Upper lobe of right lung (tissue), 1 donor: ENCODE data around the gene SLC12A6. TPM values are rescaled to one million over a fixed set of nuclear protein-coding genes. Genes with fewer than 3 reads are reported as not detected.

Experiments
- ATAC-seq: fragments of 200-7000 bp; cut with Tn5 transposase; one replicate; pipeline ENCODE4 v1.9.1; 2020; ENCODE audit warnings: mild to moderate bottlenecking, moderate library complexity
- DNase-seq: peaks from one replicate; pipeline ENCODE4 v3.0.0-alpha.2; 2020
- H3K27ac ChIP-seq: fragments of 200-600 bp; one replicate; pipeline ENCODE4 v1.8.0; 2022
- H3K27me3 ChIP-seq: fragments of 200-600 bp; one replicate; pipeline ENCODE4 v1.8.0; 2022; ENCODE audit warnings: mild to moderate bottlenecking
- H3K36me3 ChIP-seq: fragments of 200-600 bp; one replicate; pipeline ENCODE4 v1.8.0; 2022
- H3K4me1 ChIP-seq: fragments of 200-600 bp; one replicate; pipeline ENCODE4 v1.8.0; 2022
- H3K4me3 ChIP-seq: fragments of 200-600 bp; one replicate; pipeline ENCODE4 v1.8.0; 2022; ENCODE audit warnings: mild to moderate bottlenecking
- H3K9me3 ChIP-seq: fragments of 200-600 bp; one replicate; pipeline ENCODE4 v1.8.0; 2022
- CTCF ChIP-seq: fragments of 200-600 bp; IDR thresholded peaks from one replicate; pipeline ENCODE4 v1.8.0; 2022; ENCODE audit warnings: antibody characterized with exemption
- intact Hi-C: fragments of 100-400 bp; cut with DNase I; formaldehyde crosslinking; loops from one replicate; pipeline ENCODE4 v1.11.0; 2022
- total RNA-seq: library from RNA; stranded (reverse); fragmentation: NEBNext Ultra II Directional; extraction: Animal tissue kit (Norgen Biotek cat#: 25700); gene quantifications from one replicate; pipeline ENCODE4 v1.2.1, GENCODE V29; 2021
- donor health status: DM: no; HTN: yes; CAD: no; lungs with severe emphysema.

SLC12A6 gene
- total RNA-seq, 1 donor from 2014 or later, result 44.9 TPM

DNA sequence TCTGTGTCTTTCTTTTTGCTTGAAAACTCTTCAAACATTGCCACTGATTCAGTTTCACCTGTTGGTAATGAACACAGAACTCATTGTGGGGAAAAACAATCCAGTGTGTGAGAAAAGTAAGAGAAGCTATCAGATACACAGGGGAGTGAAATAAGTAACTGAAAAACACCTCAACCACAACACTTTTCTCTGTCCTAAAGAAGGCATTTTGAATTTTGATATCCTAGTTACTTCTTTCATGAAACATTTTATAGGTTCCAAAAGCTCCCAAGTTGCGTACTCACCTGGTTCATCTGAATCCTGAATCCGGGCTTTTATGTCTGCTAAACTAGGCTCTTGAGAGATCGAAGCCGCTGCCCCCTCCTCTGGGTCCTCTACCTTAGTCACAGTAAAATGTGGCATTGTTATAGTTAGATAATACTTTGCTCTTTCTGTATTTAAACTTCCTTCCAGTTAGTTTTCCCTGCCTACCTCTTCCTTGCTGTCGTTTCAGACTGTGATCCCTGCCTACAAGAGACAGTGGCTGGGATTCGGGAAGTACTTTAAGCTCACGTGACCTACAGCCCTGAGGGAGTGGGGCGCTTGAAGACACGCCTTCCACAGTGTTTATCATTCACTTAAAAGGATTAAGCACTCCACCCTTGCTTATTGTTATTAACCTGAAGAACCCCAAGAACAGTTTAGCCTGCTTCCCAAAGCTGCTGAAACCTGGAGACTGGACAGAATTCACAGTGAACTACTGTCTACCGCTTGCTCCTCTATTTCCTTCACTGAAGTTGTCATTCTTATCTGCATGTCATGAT is 19.1 kb downstream of the SLC12A6 start:
- Histone ChIP-seq H3K4me1 (peaks cover 9% of the 10 kb centered on the region), H3K36me3 (no peaks in the 10 kb centered on the region), H3K27me3 (no peaks in the 10 kb centered on the region), H3K9me3 (no peaks in the 10 kb centered on the region), H3K4me3 (peak overlapping the region; percentile 56), H3K27ac (peak overlapping the region; percentile 44)
- DNase-seq, result no peak
- intact Hi-C loops, result loop anchor here (10.0 kb wide), 1 partner anchor 56 kb away; no protein-coding TSS in a partner anchor
- TF ChIP-seq CTCF, result no peak
- peak; percentile 99 for ATAC-seq

DNA sequence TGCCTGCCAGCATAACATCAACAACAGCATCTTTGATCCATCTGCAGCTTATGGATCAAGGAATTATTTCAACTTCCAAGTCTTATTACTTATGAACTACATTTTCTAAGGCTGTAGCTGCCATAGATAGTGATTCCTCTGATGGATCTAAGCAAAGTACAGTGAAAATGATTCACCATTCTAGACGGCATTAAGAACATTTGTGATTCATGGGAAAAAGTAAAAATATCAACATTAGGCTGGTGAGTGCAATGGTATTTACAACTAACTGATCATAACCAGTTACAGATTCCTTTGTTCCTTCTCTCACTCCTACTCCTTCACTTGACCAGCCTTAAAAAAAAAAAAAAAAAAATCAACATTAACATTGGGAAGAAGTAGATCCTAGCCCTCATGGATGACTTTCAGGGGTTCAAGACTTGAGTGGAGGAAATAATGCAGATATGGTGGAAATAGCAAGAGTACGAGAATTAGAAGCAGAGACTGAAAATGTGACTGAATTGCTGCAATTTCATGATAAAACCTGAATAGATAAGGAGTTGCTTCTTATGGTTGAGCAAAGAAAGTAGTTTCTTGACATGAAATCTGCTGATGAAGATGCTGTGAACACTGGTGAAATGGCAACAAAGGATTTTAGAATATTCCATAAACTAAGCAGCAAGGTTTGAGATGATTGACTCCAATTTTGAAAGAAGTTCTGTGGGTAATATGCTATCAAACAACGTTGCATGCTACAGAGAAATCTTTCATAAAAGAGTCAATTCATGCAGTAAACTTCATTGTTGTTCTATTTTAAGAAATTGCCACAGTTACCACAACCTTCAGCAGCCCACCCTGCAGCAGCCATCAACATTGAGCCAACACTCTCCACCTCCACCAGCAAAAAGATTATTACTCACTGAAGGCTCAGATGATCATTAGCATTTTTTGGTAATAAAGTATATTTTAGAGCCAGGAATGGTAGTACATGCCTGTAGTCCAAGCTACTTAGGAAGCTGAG is 22.8 kb downstream of the SLC12A6 start:
- no peak for TF ChIP-seq CTCF
- intact Hi-C loops, result loop anchor here (10.0 kb wide), 1 partner anchor 60 kb away; no protein-coding TSS in a partner anchor
- no peak for DNase-seq
- H3K9me3 ChIP-seq, result no peaks in the 10 kb centered on the region
- no peaks in the 10 kb centered on the region for H3K36me3 ChIP-seq
- H3K27me3 ChIP-seq, result no peaks in the 10 kb centered on the region
- H3K4me3 ChIP-seq, result no peak overlapping the region
- no peak for ATAC-seq
- H3K4me1 ChIP-seq, result peaks cover 9% of the 10 kb centered on the region
- H3K27ac ChIP-seq, result no peak overlapping the region

- Histone ChIP-seq H3K27ac (no peak overlapping the region), H3K9me3 (no peaks in the 10 kb centered on the region), H3K4me3 (no peak overlapping the region), H3K27me3 (no peaks in the 10 kb centered on the region), H3K4me1 (peaks cover 2% of the 10 kb centered on the region), H3K36me3 (no peaks in the 10 kb centered on the region)
- TF ChIP-seq CTCF, result no peak
- no peak for ATAC-seq
- no peak for DNase-seq
- intact Hi-C loops, result loop anchor here (10.0 kb wide), 1 partner anchor 63 kb away; no protein-coding TSS in a partner anchor
These were observed 26.0 kb downstream of the SLC12A6 start for GRCh38 chr15:34311563-34311962.

DNA sequence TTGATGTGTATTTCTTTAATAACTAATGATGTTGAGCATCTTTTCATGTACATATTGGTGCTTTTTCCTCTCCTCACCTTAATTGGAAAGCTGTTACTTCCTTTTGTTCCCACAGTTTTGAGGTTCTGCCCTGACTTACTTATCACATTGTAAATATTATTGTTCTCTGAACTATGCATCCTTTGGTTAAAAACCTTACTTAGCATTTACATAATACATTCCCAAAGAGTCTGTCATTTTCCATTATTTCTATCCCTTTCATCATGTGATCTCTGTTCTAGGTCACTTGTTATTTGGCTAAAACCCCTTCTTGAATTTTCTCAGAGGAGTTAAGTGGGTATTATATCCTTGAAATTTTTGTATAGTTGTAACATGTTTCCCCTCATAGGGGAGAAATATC is 33.0 kb downstream of the SLC12A6 start:
- Histone ChIP-seq H3K27me3 (no peaks in the 10 kb centered on the region), H3K27ac (no peak overlapping the region), H3K36me3 (no peaks in the 10 kb centered on the region), H3K9me3 (no peaks in the 10 kb centered on the region), H3K4me1 (no peaks in the 10 kb centered on the region), H3K4me3 (no peak overlapping the region)
- no peak for TF ChIP-seq CTCF
- intact Hi-C loops, result no loop called here
- DNase-seq (no peak), ATAC-seq (no peak)

DNA sequence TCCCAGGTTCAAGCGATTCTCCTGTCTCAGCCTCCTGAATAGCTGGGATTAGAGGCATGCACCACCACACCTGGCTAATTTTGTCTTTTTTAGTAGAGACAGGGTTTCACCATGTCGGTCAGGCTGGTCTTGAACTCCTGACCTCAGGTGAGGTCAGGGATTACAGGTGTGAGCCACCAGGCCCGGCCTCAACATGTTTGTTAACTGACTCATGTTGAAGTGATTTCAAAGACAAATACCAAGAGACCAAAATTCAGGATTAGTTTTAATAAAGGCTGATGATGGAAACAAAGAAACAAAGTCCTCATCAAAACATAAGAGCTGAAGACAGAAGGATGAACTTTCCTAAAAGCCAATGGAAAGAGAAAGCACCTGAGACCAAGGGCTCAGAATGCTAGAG is 36.5 kb downstream of the SLC12A6 start:
- DNase-seq (no peak), ATAC-seq (no peak)
- intact Hi-C loops, result no loop called here
- H3K9me3 ChIP-seq, result no peaks in the 10 kb centered on the region
- H3K27ac ChIP-seq, result no peak overlapping the region
- TF ChIP-seq CTCF, result no peak
- H3K4me1 ChIP-seq, result no peaks in the 10 kb centered on the region
- H3K27me3 ChIP-seq, result no peaks in the 10 kb centered on the region
- H3K4me3 ChIP-seq, result no peak overlapping the region
- H3K36me3 ChIP-seq, result no peaks in the 10 kb centered on the region
